OCI-LY3 (cell line): ENCODE measurements around the gene LENG9.
"Not testable (repeated sequence)": the region's sequence is repeated elsewhere in the genome, so short reads cannot be mapped to it uniquely, and the experiment has no call there.

Experiments
- CTCF ChIP-seq: fragments of 200-600, 300-600 bp; sonication (generic); IDR thresholded peaks from 2 replicates; pipeline ENCODE4 v1.5.1; 2014; ENCODE audit warnings: antibody characterized with exemption, low read length, low read depth
- EZH2phosphoT487 ChIP-seq: fragments of 200-600 bp; shearing (Covaris generic); IDR thresholded peaks from 2 replicates; pipeline ENCODE4 v1.6.1; 2018; ENCODE audit warnings: antibody characterized with exemption, mixed run types, low read depth

GRCh38 chr19:54505542-54505941 lies 42.0 kb upstream of the LENG9 start:
- not testable (repeated sequence) for TF ChIP-seq CTCF, EZH2phosphoT487
